HG02642 (cell line): ENCODE results near the gene NPIPA7.
"Not testable (repeated sequence)": the region's sequence is repeated elsewhere in the genome, so short reads cannot be mapped to it uniquely, and the experiment has no call there.

Source experiments
- ATAC-seq: cut with Tn5 transposase; IDR thresholded peaks from one replicate; pipeline ENCODE4 v1.9.1; 2021; ENCODE audit warnings: mild to moderate bottlenecking; ENCODE audit not compliant: unreplicated experiment, poor library complexity

The NPIPA7 gene

GRCh38 chr16:16378840-16379239 lies at the start of gene NPIPA7:
Gene NPIPA7 (plus strand): TSS chr16:16379140. CDS start chr16:16379245, 105 bp downstream.
- ATAC-seq, result not testable (repeated sequence)

- not testable (repeated sequence) for ATAC-seq
Measured at GRCh38 chr16:16331466-16331865, 47.5 kb upstream of the NPIPA7 start.

- ATAC-seq, result not testable (repeated sequence)
Measured at GRCh38 chr16:16357556-16357955, 21.4 kb upstream of the NPIPA7 start.

GRCh38 chr16:16358539-16359240 lies 20.2 kb upstream of the NPIPA7 start:
- ATAC-seq, result not testable (repeated sequence)

GRCh38 chr16:16363595-16363994 lies 15.3 kb upstream of the NPIPA7 start:
- ATAC-seq, result not testable (repeated sequence)

GRCh38 chr16:16364100-16364499 lies 14.8 kb upstream of the NPIPA7 start:
- ATAC-seq, result not testable (repeated sequence)

GRCh38 chr16:16364701-16365100 lies 14.2 kb upstream of the NPIPA7 start:
- ATAC-seq, result not testable (repeated sequence)

- not testable (repeated sequence) for ATAC-seq
Measured at GRCh38 chr16:16365319-16365718, 13.6 kb upstream of the NPIPA7 start.

GRCh38 chr16:16365851-16366250 lies 13.1 kb upstream of the NPIPA7 start:
- not testable (repeated sequence) for ATAC-seq

GRCh38 chr16:16366552-16367284 lies 12.2 kb upstream of the NPIPA7 start:
- not testable (repeated sequence) for ATAC-seq

GRCh38 chr16:16367285-16367628 lies 11.7 kb upstream of the NPIPA7 start:
- ATAC-seq, result not testable (repeated sequence)

GRCh38 chr16:16369081-16369856 lies 9.7 kb upstream of the NPIPA7 start:
- not testable (repeated sequence) for ATAC-seq

GRCh38 chr16:16371136-16371735 lies 7.7 kb upstream of the NPIPA7 start:
- not testable (repeated sequence) for ATAC-seq

GRCh38 chr16:16374192-16374591 lies 4.7 kb upstream of the NPIPA7 start:
- not testable (repeated sequence) for ATAC-seq

GRCh38 chr16:16399685-16400084 lies 20.7 kb downstream of the NPIPA7 start:
- not testable (repeated sequence) for ATAC-seq

- ATAC-seq, result not testable (repeated sequence)
Measured at GRCh38 chr16:16402333-16402732, 23.4 kb downstream of the NPIPA7 start.

- ATAC-seq, result not testable (repeated sequence)
Measured at GRCh38 chr16:16404283-16404682, 25.3 kb downstream of the NPIPA7 start.

- ATAC-seq, result not testable (repeated sequence)
Measured at GRCh38 chr16:16405421-16405820, 26.5 kb downstream of the NPIPA7 start.

GRCh38 chr16:16408430-16408829 lies 29.5 kb downstream of the NPIPA7 start:
- not testable (repeated sequence) for ATAC-seq

- not testable (repeated sequence) for ATAC-seq
Measured at GRCh38 chr16:16413773-16414172, 34.8 kb downstream of the NPIPA7 start.
